GM18870 (cell line): ENCODE measurements around the gene GALNT9.
"Not testable (repeated sequence)": the region's sequence is repeated elsewhere in the genome, so short reads cannot be mapped to it uniquely, and the experiment has no call there.

ENCODE experiments used
- ATAC-seq: cut with Tn5 transposase; IDR thresholded peaks from one replicate; pipeline ENCODE4 v1.9.1; 2021; ENCODE audit warnings: moderate library complexity; ENCODE audit not compliant: unreplicated experiment

Gene GALNT9

DNA sequence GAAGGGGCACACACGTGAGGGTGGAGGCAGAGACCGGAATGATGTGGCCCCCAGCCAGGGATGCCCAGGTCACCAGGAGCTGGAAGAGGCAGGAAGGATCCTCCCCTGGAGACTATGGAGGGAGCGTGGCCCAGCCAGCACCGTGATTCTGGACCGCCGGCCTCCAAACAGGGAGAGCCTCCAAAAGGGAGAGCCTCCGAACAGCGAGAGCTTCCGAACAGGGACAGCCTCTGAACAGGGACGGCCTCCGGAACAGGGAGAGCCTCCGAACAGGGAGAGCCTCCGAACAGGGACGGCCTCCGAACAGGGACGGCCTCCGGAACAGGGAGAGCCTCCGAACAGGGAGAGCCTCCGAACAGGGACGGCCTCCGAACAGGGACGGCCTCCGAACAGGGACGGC lies 33.8 kb downstream of the GALNT9 start:
- ATAC-seq: not testable (repeated sequence)

DNA sequence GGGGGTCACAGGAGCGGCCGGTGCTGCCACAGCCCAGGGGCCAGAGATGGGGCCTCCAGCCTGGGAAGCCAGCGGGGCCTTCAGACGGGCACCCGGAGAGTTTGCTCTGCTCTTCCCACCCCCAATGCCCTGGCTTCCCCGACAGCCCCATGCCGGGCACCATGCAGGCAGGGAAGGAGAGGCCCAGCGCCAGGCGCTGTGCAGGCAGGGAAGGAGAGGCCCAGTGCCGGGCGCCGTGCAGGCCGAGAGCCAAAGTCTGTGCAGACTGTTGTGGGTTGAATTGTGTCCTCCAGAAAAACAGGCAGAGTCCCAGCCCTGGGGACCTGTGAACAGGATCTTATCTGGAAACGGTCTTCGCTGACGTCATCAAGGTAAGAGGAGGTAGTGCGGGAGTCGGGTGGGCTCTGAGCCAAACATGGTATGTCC lies 34.3 kb downstream of the GALNT9 start:
- ATAC-seq: no peak

DNA sequence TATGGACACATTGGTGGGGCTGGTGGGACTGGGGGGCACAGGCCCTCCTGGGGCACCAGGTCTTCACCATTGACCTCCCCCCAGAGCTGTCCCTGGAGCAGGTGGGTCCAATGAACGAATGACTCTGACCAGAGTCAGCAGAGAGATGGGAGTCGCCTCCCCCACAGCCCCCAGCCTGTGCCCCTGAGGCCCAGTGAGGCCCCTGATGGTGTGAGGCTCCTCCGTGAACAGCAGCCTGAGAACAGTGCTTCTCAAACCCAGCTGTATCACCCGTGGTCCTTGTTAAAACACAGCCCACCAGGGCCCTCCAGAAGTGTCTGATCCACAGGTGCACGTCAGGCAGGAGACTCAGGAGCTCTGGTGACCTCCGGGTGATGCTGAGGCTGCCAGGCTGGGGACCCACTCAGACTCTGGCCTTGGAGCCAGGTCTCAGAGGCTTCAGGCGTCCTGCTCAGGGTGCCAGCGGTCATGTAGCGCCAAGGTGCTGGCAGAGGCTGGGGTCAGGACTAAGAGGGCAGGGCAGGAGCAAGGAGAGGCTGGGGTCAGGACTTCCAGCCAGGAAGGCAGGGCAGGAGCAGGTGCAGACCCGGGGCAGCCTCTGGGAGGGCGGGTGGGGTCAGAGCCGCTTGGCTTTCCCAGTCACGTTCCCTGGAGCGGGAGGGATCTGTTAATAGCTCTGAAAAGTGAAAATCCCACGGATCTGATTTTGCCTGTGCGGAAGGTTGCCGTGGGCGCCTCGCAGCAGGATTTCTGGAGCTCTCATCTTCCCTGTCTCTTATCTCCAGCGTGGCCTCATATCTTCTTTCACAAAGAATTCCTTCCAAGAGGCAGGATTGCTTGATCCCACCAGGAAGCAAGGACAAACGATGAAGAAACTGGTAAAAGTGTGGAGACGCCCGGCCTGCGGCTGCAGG lies 35.0 kb downstream of the GALNT9 start:
- no peak for ATAC-seq

DNA sequence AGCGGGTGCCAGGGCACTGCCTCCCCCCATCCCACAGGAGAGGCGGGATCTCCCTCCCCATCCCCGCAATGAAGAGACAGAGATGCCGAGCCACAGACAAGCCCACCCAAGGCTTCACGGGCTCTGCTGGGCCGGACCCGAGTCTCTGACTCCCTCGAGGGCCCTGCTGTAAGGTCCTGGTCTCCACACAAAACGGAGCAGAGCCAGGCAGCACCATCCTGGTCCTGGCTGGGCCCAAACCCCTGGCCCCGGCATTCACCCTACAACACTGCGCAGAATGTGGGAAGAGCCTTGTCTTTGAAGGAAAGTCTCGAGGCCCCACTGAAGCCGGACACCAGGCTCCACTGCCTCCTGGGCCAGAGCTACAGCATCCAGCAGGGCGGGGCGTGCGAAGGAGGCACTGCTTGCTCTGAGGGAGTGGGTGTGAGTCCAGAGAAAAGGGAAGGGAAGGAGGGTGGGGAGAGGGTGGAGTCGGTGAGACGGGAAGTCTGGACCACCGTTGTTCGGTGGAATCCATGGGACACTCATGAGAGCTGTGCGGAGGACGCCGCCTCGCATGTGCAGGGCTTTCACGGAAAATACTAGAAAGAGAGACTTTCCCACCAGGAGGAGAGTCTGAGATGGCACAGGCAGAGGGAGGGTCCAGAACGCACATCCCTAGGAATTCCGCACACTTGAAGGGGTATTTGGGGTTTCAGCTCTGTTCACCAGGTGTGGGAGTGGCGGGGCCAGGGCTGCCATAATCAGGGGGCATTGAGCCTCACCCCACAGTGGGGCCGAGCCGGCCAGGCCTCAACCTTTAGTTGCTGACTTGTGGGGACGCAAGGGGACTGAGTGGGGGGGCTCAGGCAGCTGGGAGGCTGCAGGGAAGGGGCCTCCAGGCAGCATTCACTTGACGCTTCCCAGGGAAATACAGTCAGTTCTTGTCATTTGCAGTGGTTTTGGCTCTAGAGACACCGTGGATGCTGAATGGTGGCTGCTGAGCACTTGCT lies 36.8 kb downstream of the GALNT9 start:
- no peak for ATAC-seq

GRCh38 chr12:132291402-132292175 lies 37.8 kb downstream of the GALNT9 start:
- no peak for ATAC-seq

- no peak for ATAC-seq
These were observed 39.2 kb downstream of the GALNT9 start for GRCh38 chr12:132290203-132290540.

DNA sequence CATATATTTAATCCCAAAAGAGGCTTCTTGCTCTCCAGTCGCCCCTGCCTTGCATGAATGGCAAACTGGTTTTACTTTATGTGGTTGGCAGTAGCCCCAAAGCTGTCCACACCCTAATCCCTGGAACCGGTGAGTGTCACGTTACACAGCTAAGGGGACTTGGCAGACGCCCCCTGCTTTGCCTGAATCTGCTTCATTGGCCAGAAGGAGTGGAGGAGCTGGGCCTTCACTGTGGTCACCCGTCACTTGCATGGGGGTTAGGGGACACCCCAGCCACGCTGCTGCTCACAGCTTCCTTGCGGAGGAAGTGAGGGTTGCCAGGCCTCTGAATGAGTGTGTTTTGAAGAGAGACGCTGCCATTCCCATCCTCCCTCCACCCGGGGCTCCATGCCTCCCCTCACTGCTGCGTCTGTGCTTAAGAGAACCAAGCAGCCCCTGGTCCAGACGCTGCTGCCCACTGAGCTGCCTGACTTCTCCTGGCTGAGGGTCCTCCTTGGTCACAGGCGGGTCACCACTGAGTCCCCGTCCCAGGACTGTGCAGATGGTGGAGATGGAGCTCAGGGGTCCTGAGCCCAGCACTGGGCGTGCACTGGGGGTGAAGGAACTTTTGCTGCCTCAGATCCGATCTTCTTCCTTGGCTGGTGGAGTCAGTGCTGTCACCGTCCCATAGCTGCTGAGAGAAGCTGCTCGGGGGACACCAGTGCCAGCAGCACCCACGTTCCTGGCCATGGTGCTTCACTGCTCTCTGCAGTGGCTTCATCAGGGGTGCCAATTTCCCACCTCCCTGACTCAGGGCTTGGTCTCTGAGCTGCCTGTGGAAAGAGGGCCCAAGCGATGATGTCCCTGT lies 39.8 kb downstream of the GALNT9 start:
- no peak for ATAC-seq

- no peak for ATAC-seq
These were observed 40.7 kb downstream of the GALNT9 start for GRCh38 chr12:132288516-132289215.

- ATAC-seq: no peak
These were observed 41.8 kb downstream of the GALNT9 start for GRCh38 chr12:132287391-132288238.

- no peak for ATAC-seq
These were observed 42.5 kb downstream of the GALNT9 start for GRCh38 chr12:132286912-132287311.

- no peak for ATAC-seq
These were observed 43.3 kb downstream of the GALNT9 start for GRCh38 chr12:132285991-132286681.

DNA sequence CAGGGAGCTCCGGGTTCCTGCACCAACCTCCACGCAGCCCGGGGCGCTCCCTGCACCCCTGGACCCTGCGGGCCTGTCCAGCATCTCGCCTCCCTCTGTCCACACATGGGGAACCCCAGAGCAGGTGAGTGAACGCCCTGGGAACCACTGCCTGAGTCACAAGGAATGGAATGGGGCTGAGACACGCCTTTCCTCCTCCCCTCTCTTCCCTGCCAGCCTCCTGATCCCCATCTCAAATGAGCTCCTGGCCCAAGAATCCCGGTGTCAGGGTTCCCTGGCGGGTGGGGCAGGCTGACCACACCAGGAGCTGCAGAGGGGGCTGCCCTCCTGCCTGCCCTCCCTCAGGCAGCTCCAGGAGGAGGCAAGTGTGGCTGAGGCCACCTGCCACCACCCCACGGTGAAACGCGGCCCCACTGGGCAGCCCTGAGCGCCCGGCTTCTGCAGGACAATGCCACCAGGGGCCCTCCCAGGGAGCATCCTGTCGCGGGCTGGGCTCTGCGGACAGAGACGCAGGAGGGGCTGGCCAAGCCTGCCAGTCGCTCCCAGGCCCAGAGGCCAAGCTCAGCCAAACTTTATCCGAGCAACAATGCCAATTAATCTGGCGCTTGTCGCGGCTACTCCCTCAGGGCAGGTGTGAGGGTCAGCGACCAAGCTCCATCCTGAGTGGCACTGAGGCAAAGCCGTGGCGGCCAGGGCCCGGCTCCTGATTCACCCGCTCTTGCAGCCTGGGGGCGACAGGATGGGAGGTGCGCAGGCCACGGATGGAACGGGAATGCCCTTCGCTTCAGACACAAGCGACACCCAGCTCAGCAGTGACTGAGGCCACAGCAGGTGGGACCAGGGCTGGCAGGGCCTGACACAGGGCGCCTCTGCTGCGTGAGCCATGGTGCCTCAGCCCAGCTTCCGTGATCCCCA lies 44.3 kb downstream of the GALNT9 start:
- ATAC-seq: no peak

DNA sequence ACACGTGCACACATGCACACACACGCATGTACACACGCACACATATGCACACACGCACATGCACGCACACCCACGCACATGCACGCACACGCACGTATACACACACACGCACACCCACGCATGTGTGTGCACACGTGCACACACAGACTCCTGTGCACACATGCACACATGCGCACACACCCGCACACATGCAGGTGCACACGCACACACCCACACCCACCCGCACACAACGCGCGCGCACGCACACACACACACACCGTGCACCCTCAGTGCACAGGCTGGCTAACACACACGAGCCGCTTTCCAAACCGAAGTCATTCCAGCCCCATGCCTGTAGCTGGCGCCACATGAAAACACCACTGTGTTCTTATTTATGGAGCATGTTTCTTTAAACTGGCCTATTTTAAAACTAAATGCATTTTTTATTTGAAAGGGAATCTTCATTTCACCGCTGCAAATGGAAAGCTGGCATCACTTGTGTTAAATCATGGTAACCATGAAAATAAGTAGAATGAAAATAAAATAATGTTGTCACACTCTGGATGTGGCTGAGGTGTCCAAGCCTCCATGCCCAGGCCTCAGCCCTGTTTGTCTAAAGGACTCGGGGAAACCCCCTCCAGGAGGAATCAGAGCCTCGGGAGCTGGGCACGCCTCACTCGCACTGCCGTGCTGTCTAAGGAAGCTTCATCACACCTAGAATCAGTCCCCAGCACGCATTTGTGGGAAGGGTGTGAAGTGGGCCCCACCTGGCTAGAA lies 45.1 kb downstream of the GALNT9 start:
- no peak for ATAC-seq

GRCh38 chr12:132282950-132283771 lies 46.2 kb downstream of the GALNT9 start:
- no peak for ATAC-seq
